Measurements from ENCODE around the gene GSTM3.
"Not testable (repeated sequence)": the region's sequence is repeated elsewhere in the genome, so short reads cannot be mapped to it uniquely, and the experiment has no call there.

DNA sequence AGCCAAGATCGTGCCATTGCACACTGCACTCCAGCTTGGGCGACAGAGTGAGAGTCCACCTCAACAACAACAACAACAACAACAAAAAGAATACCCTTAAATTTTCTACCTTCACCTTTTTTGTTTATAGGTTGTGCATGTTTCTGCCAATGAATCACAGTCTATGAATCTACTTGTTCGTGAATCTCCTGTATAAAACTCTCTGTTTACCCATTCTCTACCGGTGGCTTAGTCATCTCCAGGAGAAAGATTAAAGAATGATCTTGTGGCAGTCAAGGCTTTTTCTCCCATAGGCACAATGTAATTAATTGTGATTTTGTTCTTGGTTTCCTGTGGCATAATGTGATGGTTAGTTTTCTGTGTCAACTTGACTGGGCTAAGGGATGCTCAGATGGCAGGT is 43.0 kb downstream of the GSTM3 start:
- TF ChIP-seq, protein P1, sequence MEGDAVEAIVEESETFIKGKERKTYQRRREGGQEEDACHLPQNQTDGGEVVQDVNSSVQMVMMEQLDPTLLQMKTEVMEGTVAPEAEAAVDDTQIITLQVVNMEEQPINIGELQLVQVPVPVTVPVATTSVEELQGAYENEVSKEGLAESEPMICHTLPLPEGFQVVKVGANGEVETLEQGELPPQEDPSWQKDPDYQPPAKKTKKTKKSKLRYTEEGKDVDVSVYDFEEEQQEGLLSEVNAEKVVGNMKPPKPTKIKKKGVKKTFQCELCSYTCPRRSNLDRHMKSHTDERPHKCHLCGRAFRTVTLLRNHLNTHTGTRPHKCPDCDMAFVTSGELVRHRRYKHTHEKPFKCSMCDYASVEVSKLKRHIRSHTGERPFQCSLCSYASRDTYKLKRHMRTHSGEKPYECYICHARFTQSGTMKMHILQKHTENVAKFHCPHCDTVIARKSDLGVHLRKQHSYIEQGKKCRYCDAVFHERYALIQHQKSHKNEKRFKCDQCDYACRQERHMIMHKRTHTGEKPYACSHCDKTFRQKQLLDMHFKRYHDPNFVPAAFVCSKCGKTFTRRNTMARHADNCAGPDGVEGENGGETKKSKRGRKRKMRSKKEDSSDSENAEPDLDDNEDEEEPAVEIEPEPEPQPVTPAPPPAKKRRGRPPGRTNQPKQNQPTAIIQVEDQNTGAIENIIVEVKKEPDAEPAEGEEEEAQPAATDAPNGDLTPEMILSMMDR (IDR thresholded peaks at IDR 0.05), result not testable (repeated sequence)
- not testable (repeated sequence) for TF ChIP-seq POLR2A (IDR thresholded peaks at IDR 0.05)
